Activated CD8-positive, alpha-beta memory T cell treated with anti-CD3 and anti-CD28 coated beads, Interleukin-2, amount 50 U/mL, for 24 hours (primary cell): Measurements from ENCODE around the gene WDR5.

Source experiments
- DNase-seq: peaks from one replicate; pipeline ENCODE4 v3.0.0-alpha.2; 2020; ENCODE audit errors: extremely low read depth

WDR5 gene

DNA sequence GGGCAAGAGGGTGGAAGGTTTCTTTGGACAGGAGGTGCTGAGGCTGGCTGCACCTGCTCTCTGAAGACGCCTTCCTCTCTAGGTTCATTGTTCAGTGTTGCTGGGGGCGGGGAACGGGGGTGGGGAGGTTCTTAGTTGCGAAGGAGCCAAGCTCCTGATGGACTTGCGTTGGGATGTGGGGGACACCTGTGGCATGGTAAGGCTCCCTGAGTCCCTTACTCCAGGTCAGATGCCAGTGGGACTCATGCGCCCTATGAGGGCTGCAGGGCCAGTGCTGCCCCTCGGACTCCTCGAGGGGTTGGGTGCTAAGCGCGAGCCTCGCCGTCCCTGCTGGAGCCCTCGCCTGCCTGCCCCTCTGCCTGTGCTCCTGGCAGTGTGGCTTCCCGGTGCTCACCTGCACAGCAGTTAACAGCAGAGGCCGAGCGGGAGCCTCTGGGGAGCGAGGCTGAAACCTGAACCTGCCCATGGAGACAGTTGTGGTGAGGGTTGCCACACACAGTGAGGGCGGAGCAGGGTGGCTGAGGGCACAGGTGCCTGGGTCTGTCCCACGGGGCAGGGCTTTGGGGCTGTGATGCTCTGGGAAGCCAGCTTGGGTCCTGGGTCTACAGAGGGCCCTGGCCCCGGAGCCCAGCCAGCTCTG lies 23.0 kb downstream of the WDR5 start:
- DNase-seq: no peak

DNA sequence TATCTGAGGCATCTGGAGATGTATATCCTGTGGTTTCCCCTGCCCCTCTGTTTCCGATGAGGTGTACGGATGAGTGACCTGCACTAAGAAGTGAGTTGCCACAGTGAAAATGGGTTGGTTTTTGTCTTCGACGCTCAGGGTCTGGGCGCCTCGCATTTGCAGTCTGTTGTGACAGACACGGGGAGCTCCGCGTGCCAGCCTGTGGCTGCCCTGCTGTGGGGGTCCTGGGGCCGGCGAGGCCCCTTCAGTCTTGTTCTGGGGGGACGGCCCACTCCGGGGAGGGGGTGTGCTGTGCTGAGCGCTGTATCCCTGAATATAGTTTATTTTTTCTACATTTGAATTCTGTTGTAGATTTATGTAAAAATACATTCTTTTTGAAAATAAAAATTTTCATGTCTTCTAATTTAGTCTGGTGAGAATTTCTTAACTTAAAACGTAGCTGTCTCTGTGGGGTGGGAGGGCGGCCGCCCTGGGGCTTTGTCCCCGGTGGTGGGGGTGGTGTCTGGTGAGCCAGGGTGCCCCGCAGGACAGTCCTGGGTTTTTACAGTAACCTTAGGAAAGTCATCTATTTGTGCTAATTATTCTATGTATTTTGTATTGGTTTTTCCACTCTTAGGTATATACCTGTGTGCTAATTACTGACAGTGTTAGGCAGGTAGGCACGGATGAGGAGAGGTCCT lies 23.8 kb downstream of the WDR5 start:
- no peak for DNase-seq

DNA sequence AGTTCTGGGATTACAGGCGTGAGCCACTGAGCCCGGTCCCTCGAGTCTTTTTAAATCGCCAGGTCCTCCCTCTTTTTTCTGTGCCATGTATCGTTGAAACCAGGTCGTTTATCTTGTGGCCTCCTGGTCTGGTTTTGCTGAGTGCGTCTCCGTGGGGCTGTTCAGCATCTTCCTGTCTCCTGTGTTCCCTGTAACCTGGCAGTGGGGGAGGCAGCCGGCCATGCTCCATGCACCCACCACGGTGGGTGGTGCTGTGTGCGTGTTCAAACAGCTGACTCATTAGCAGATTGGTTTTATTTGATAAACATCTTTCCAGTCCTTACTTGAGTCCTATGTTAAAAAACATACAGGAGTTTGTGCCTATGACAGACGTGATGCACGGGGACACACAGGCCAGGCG lies 25.8 kb downstream of the WDR5 start:
- DNase-seq: no peak

DNA sequence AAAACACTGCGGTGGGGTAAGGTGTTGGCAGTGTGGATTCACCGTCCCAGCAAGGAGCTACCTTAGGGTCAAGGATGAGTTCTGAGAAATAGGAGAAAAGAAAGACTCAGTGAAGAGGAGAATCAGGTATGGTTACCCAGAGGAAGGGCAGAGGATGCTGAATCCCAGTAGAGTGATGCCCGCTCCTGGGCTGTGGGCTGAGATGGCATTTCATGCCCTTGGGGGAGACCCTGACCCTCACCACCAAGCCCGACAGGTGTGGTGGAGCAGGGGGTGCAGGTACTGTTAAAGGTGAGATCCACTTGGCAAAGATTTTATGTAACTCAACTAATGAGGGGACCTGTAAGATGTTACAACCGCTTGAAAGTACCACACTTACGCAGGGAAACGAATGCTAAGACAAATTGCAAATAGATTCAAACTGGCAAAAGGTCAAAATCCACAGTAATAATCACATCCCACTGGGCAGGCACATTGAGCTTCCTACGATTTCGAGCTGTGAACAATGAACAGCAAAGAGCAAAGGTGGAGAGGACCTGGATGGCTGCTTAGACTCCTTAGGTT lies 26.4 kb downstream of the WDR5 start:
- no peak for DNase-seq

DNA sequence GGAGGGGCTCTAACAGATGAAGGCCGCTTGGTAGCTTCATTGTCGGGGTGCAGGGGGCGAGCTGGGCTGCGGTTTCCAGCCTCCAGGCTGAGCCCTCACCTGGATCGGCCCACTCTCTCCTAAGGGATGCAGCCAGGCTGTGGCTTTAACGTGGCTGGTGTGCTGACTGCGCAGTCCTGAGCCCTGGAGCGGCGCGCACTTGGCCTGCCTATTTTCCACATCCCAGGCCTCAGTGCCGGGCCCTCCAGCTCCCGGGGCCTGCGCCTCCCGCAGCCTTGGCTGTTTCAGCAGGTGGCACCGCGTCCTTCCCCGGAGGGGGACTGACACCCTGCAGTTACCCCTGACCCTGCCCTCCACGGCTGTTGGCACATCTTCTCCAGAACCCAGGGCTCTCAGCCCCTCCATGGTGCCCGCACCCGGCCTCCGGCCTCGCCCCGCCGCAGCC lies 27.1 kb downstream of the WDR5 start:
- DNase-seq: no peak

DNA sequence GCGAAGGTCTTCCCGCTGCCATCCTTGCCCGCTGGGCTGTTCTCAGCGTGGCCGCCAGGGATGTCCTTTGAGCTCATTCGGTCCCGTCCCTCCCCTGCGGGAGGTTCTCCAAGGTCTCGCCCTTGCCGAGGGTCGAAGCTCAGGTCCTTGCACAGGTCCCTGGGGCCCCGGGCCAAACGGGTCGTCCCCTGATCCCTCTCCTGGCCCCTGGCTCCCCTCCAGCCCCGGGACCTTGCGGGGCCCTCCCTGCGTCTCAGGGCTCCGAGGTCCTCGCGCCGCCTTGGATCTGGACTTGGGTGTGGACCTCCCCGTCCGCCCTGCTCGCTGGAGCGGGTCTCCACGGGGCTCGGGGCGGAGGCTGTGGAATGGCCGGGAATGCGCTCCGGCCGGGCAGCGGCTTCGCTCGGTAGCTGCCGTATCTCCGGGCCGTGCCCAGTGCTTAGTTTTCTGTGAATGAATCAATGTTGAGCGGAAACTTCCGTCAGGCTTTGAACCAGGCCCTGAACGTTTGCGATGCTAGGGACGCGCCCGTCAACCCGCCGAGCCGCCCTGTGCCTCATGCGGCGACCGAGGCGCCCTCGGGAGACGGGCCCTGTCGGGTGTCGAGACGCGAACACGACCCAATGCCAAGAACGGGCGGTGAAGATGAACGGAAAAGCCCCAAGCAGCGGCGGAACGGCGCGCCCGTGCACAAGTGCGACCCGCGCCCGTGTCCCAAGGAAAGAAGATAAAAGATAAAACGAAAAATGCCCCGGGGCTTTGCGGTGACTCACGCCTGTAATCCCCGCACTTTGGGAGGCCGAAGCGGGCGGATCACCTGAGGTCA lies 27.7 kb downstream of the WDR5 start:
- DNase-seq: peak; percentile 9

DNA sequence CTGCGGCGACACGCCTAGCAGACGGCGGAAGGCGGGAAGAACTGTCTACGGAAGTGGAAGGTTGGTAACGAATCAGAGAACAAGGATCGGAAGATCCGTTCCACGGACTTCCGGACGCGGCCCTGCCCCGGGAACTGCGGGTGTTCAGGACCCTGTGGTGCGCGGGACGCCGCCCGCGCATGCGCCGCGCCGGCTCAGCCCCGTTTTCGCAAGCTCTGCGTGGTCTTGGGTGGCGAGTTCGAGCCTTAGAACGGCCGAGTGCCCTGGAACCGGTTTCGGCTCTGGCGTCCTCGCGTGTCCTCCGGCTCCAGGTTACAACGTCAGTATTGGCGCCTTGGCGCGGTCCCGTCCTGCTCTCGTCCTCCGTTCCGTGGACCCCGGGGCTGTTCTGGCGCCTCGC lies 29.0 kb downstream of the WDR5 start:
- no peak for DNase-seq

DNA sequence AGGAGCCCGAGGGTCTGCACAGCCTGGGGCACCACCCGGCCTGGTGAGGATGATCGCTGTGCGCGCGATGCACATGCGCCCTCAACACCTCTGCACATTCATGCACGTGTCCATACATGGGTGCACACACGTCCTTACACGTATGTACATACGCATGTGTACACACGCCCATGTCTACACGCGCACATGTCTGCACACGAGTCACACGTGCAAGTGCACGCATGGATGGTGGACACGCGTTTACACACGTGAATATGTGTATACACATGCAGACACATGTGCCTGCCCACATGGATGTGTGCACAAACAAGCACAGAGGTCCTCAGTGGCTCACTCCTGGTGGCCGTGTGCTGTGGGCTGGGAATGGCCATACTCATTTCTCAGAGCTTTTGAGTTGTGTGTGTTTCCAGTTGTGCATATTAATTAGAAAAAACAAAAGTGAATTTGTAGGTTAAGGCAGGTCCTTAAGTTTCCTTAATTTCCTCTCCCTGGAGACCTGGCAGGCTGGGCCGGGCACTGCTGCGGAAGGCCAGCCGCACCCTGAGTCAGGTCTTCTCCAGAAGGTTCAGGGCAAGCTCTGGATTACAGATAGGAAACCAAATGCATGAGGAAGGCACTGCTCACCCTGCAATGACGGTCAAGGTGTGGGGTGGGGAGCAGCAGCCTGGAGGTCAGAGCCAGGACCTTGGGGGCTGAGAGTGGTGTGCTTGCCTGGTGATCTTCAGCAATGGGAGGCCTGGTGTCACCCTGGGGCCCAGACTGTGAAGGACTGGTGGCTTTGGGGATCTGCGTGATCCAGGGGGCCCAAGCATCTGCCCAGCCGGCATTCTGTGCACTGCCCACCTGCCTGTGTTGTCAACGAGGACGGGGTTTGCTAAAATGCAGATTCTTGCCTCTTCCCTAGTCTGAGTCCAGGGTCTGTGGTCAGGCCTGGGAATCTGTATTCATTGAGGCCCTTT lies 29.8 kb downstream of the WDR5 start:
- peak; percentile 9 for DNase-seq

DNA sequence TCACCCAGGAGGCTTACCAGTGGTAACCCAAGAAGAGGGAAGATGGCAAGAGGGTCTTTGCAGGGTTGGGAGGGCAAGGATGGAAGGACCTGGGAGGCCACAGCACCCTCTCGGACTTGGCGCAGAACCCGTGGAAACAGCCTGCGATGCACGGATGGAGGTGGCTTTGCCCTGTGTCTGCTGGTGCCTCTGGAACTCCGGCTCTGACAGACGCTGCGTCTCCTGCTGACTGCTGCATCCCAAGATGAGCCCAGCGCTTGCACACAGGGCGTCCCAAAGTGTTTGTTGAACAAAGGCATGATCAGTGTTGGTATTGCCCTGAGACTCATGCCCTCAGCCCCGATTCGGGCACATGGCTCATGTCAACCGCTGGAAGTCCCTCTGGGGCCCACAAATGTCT lies 30.5 kb downstream of the WDR5 start:
- DNase-seq: no peak

DNA sequence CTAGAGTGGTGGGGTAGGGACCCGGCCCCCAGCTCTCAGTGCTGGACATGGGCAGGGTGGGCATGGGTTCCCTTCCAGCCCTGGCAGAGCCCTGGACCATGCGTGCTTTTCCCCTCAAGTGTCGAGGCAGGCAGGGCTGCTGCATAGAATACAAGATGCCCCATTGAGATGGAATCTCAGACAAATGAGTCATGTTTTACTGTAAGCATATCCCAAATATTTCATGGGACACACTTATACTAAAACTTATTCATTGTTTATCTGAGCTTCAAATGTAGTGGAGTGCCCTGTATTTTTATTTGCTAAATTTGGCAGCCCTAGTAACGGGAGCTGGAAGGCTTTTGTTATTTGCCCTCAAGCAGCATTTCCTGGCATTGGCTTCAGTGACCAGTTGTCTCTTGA lies 31.6 kb downstream of the WDR5 start:
- DNase-seq: no peak

DNA sequence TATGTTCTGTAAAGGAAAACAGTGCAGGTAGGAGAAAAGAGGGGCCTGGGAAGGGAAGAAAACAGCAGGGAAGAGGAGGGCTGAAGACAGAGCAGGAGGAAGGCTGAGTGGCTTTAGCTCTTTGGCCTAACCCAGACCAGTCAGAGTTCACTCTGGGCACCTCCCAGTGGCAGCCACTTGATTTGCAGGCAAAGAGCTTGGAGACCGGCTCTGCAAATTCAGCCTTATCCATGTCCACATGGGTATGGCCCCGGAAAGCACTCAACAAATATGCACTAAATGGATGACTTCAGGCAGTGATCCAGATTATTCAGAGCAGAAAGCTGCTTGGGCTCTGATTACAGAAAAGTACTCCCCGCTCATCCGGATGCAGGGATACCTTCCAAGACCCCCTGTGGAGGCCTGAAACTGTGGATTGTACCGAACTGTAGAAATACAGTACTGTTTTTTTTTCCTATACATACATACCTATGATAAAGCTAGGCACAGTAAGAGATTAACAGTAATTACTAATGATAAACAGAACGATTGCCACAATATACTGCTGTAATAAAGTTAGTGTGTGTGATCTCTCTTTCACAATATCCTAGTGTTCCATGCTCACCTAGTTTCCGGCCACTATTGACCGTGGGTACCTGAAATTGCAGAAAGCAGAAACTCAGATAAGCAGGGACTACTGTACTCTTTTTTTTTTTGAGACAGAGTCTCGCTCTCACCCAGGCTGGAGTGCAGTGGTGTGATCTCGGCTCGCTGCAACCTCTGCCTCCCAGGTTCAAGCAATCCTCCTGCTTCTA lies 33.1 kb downstream of the WDR5 start:
- no peak for DNase-seq

DNA sequence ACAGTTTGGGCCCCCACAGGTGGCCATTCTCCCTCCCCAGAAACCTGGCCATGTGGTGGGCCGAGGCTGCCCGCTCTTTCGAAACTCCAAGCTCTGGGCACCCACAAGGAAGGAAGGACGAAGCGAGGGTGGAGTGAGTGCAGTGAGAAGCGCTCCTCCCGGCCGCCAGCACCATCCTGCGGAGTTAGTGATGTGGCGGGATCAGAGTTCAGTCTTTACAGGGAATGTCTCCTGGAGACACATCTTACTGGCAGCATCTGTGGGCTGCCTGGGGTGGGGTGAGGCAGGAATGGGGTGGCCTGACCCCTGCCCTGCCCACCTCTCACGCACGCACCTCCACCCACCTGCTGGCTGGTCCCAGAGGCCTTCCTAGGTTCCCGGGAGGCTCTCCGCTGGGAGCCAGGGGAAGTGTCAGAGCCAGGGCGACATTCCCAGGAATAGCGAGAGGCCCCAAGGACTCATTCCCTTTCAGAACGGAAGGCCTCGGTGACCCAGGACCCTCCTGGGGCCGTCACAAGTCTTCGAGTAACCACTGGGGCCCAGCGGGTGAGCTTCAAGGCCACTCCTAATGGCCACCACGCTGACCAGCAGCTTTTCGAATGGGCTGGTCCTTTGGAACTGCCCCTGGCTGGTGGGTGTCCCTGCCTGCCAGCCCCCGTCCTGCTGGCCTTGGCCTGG lies 34.0 kb downstream of the WDR5 start:
- no peak for DNase-seq

DNA sequence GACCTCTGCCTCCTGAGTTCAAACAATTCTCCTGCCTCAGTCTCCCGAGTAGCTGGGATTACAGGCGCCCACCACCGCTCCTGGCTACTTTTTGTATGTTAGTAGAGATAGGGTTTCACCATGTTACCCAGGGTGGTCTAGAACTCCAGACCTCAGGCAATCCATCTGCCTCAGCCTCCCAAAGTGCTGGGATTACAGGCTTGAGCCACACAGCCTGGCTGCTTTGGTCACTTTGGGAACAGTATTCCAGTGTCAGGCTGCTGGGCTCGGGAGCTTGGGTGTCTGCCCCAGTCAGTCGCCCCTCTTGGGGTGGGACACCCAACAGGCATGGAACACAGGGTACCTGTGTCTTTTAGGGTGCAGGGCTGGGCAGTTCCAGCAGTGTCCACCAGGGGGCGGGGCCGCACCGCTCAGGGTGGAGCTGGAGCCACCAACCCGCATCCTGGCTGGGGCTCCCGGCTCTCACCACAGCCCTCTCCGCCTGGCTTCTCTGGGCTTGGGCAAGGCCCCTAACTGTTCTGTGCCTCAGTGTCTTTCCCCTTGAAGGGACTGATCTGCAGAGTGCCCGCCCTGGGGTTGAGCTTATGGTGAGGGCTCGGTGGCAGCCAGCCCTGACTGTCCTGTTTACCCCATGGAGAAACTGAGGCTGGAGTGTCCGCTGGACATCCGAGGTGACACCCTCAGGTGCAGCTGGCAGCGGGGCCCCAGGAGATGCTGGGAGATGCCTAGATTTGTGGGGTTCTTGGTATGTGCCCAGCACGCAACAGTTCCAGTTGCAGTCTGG lies 34.8 kb downstream of the WDR5 start:
- no peak for DNase-seq

DNA sequence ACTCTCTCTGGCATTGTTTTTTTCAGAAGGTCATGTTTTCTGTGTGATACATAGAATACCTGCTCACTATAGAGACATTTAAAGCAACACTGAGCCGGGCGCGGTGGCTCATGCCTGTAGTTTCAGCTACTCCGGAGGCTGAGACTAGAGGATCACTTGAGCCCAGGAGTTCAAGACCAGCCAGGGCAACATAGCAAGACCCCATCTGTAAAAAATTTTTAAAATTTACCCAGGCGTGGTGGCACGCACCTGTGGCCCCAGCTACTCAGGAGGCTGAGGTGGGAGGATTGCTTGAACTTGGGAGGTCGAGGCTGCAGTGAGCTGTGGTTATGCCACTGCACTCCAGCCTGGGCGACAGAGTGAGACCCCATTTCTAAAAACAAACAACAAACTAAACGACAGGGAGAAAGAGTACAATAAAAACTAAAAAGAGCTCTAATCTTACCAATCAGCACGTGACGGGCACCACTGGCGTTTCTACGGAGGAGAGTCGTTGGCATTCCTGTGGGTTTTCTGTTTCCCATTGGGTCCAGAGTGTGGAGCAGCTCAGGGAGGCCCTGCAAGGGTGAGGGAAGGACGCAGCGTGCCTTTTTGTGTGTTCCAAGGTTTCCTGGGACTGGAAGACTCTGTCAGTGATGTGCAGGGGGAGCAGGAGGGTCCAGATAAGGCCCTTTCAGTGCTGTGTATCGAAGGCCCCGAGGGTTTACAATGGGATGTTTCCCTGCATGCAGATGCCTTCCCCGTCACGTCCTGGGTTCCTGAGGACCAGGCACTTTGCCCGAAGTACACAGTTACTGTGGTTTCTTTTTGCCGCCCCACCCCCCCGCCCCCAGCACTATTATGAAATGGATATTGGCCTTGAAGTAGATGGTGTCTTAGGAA lies 35.7 kb downstream of the WDR5 start:
- no peak for DNase-seq

DNA sequence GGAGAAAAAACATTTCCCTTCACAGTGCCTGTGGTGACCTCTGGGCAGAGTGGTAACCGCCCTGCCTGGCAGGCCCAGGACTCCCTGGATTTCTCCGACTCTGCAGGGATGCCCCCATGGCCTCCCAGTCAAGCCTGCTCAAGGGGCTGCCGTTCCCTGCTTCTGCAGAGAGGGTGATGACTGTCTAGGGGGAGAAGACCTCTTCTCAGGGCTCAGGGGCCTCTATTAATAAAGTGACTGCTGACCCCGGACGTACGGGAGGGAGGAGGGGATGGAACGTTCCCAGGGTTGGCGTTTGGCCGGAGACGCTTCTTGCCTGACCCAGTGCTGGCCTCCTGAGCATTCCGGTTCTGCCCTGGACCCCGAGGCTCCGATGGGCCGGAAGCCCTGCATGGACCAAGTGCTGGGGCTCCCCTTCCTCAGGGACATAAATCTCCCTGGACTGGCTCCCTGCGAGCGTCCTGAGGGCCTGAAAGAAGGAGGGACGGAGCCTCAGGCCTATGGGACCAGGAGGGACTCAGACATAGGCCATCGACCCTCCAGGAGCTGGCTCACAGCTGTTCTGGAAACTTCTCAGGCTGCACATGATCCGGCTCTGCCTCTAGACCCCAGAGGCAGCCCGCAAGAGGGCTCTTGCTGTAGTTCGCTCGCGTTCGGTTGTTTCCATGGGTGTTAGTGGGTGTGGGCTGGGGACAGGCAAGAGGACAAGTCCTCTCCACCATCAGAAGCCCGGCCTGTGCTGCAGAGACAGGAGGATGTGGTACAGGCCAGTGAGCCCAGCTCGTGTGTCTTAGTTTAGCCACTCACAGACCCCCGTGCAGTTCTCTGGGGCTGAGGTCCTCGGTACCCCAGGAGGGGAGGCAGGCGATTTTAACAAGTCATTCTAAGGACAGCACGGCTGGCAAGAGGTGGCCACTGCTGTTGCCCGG lies 36.6 kb downstream of the WDR5 start:
- no peak for DNase-seq

DNA sequence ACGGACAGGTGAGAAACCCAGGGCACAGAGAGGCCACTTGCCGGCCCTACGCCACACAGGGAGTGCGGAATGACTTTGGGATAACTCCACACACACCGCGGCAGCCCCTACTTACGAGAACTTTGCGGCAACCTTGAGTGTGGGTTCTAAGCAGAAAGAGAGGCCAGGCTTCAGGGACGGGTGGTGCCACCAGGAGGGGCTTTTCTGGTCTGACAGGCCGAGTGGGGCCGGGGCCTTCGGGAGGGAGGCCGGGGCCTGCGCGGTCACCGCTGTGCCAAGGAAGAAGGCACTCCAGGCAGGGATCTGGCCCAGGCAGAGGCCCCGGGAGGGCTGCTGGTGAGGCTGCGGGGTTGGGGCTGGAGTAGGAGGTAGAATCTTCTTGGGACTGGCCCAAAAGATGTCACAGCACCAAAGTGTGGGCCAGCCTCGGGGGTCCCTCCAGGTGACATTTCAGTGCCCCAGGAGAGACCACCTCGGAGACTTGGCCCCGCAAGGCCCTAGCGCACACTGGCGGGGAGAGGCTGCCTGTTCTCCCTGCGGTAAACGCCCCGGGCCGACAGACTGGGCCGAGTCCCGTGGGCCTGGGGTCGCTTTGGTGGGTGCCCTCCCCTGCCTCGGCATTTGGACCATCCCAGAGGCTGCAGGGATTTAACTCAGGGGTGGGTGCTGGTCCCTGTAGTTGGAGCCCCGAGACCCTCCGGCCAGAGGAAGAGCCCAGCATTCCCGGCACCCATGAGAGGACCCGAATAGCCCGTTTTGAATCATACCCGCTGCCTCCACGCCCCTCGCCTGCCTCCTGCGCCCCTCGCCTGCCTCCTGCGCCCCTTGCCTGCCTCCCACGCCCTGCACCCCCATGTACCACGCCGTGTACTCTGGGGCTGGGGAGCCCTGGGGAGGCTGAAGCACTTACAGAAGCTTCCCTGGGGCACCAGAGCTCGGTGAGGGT lies 37.5 kb downstream of the WDR5 start:
- no peak for DNase-seq
